Caki2 (cell line): Measurements from ENCODE around the gene CHMP1A. TPM values are rescaled to one million over a fixed set of nuclear protein-coding genes. Genes with fewer than 3 reads are reported as not detected.
A peak's percentile ranks its signal among the peaks of the same experiment; 100 is the strongest.
"Not testable (repeated sequence)": the region's sequence is repeated elsewhere in the genome, so short reads cannot be mapped to it uniquely, and the experiment has no call there.

Experiments
- DNase-seq: peaks from one replicate; pipeline ENCODE4 v3.0.0-alpha.2; 2015; ENCODE audit warnings: low read depth
- in situ Hi-C: cut with HindIII; loops from 2 replicates; pipeline ENCODE4 v1.10.0; 2016; ENCODE audit warnings: low sequenced_read_pairs, low pct_unique_long_range_greater_than_20kb, mixed read lengths
- total RNA-seq: library from RNA; depleted of rRNA; stranded (reverse); fragments of >200 nt; shearing (Covaris generic); gene quantifications from 2 replicates; pipeline ENCODE4 v1.2.3, GENCODE V29; 2014; ENCODE audit warnings: low replicate concordance

Gene CHMP1A
- total RNA-seq, 1 experiment from 2014 or later: 214 TPM

GRCh38 chr16:89693931-89694783 lies 36.6 kb upstream of the CHMP1A start:
- DNase-seq: no peak
- in situ Hi-C loops: no loop called here

GRCh38 chr16:89693289-89693731 lies 35.8 kb upstream of the CHMP1A start:
- no peak for DNase-seq
- in situ Hi-C loops: no loop called here

GRCh38 chr16:89691986-89692569 lies 34.6 kb upstream of the CHMP1A start:
- in situ Hi-C loops: no loop called here
- no peak for DNase-seq

- in situ Hi-C loops: no loop called here
- no peak for DNase-seq
Observed at GRCh38 chr16:89691231-89691985, 33.9 kb upstream of the CHMP1A start.

- no peak for DNase-seq
- in situ Hi-C loops: no loop called here
Observed at GRCh38 chr16:89690392-89690901, 32.9 kb upstream of the CHMP1A start.

GRCh38 chr16:89689621-89690020 lies 32.1 kb upstream of the CHMP1A start:
- in situ Hi-C loops: not testable (repeated sequence)

GRCh38 chr16:89689142-89689541 lies 31.6 kb upstream of the CHMP1A start:
- in situ Hi-C loops: no loop called here
- DNase-seq: no peak

More at GRCh38 chr16:89689621-89690020, 32.1 kb upstream of the CHMP1A start:
- DNase-seq: not testable (repeated sequence)

GRCh38 chr16:89688395-89688794 lies 30.9 kb upstream of the CHMP1A start:
- DNase-seq: no peak
- in situ Hi-C loops: no loop called here

GRCh38 chr16:89687092-89687940 lies 29.8 kb upstream of the CHMP1A start:
- DNase-seq: peak; percentile 99
- in situ Hi-C loops: no loop called here

GRCh38 chr16:89686520-89687091 lies 29.1 kb upstream of the CHMP1A start, which contains the start of gene CDK10:
CDK10 (plus strand) TSS chr16:89686689; CDS start chr16:89686711, 22 bp downstream.
- in situ Hi-C loops: no loop called here
- DNase-seq: peak; percentile 86

GRCh38 chr16:89685916-89686315 lies 28.4 kb upstream of the CHMP1A start:
- in situ Hi-C loops: no loop called here
- no peak for DNase-seq

GRCh38 chr16:89678258-89678657 lies 20.8 kb upstream of the CHMP1A start:
- in situ Hi-C loops: no loop called here
- DNase-seq: no peak

- DNase-seq: no peak
- in situ Hi-C loops: no loop called here
Observed at GRCh38 chr16:89672177-89672941, 14.9 kb upstream of the CHMP1A start.

GRCh38 chr16:89671565-89671964 lies 14.1 kb upstream of the CHMP1A start:
- in situ Hi-C loops, DNase-seq: not testable (repeated sequence)

- in situ Hi-C loops: no loop called here
Observed at GRCh38 chr16:89670496-89671431, 13.3 kb upstream of the CHMP1A start.

GRCh38 chr16:89669755-89670154 lies 12.2 kb upstream of the CHMP1A start:
- in situ Hi-C loops: no loop called here
- no peak for DNase-seq

More at GRCh38 chr16:89670496-89671431, 13.3 kb upstream of the CHMP1A start:
- DNase-seq: peak; percentile 31
